ENCODE measurements around the gene CCDC92B.
"Not testable (repeated sequence)": the region's sequence is repeated elsewhere in the genome, so short reads cannot be mapped to it uniquely, and the experiment has no call there.

CCDC92B gene

DNA sequence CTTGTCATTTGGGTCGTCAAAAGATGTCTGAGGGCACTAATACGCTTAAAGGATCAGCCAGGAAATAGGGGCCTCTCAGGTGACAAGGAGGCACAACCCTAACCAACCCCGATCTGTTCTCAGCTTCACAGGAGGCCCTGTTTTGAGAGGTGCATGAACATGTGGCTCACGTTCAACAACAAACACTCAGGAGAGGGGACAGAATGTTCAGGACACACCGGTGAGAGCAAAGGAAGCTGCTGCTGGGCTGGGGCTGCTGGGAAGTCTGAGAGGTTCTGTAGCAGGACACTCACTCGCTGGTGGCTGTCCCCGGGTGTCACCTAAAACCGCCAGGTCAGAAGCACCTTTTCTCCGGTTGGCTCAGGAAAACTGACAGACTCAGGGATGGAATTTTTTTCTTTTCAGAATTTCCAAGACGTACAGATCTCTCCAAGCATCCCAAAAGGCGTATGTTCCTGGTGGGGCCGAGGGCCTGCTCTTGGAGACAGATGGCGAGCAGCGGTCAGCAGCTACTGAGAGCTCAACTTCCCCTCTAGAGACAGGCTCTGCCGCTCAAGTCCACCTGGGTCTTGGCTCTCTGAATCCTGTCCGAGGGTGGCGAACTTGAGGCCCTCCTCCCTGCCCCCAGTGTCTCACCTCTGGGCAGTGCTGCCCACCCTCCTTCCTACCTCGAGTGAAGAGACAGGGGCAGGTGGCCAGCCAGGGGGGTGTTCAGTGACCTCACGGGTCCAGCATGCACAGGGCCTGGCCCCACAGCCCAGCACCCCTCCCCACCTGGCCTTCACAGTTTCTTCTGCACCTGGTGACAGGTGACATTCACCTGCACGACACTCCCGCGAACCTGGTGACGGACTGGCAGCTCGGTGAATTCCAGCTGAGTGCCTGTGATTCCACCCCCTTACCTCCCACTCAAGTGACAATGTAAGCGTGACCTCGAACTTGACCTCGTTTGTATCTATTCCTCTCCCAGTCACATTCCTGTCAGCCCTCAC lies 60.8 kb downstream of the CCDC92B start:
- DNase-seq: no peak

GRCh38 chr17:2687074-2687418 lies 62.4 kb downstream of the CCDC92B start:
- DNase-seq: no peak

- no peak for DNase-seq
Measured at GRCh38 chr17:2685696-2686095, 63.8 kb downstream of the CCDC92B start.

DNA sequence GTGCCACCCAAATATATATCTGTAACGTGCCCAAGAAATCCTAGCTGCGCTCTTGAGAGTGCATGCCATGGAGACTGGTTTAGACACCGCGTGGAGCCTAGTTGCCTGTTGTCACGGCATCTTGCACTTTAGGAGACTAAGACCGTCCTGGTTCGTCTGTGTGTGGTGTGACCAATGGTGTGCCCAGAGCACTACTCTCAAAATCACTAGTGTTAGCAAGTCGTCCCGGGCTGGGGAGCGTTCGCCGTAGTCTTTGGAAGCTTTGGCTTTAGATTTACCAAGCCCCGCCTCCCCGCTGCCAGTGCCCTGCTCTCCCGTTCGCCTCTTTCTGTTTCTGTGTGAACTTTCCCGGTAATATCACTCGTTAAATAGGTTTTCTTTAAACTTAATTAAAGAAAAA lies 64.9 kb downstream of the CCDC92B start:
- no peak for DNase-seq

GRCh38 chr17:2683912-2684311 lies 65.5 kb downstream of the CCDC92B start:
- DNase-seq: no peak

- DNase-seq: no peak
Measured at GRCh38 chr17:2682176-2682938, 67.1 kb downstream of the CCDC92B start.

DNA sequence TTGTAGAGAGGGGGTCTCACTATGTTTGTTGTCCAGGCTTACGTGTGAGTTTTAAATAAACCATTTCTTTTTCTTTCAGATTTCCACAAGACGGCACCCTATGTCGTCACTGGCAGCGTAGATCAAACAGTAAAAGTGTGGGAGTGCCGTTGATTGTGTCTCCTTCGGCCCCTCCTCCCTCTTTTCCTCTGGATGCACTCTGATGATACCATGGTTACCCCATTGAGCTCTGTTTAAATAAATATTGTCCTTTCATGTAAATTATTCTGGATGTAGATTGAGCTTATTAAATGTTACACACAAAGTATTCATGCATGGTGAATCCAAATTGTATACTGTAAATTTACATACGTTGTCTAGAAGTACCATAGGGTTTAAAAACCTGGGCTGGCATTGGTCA lies 67.8 kb downstream of the CCDC92B start:
- DNase-seq: no peak

GRCh38 chr17:2680961-2681360 lies 68.5 kb downstream of the CCDC92B start:
- DNase-seq: no peak

DNA sequence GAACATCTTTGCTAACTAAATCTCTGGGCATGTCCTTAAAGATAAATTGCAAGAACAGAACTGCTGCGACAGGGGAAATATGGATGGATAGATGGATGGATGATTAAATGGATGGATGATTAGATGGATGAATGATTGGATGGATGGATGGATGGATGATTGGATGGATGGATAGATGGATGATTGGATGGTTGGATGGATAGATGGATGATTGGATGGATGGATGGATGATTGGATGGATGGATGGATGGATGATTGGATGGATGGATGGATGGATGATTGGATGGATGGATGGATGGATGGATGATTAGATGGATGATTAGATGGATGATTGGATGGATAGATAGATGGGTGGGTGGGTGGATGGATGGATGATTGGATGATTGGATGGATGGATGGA lies 70.2 kb downstream of the CCDC92B start:
- not testable (repeated sequence) for DNase-seq
